Limb (tissue), 2 donors: Measurements from ENCODE around the gene PLIN5.

Source experiments
- DNase-seq, 2 donors: peaks; one replicate each; pipeline ENCODE4 v3.0.0-alpha.2; 2016; ENCODE audit errors: extremely low spot score in 2 of 2

Gene PLIN5

DNA sequence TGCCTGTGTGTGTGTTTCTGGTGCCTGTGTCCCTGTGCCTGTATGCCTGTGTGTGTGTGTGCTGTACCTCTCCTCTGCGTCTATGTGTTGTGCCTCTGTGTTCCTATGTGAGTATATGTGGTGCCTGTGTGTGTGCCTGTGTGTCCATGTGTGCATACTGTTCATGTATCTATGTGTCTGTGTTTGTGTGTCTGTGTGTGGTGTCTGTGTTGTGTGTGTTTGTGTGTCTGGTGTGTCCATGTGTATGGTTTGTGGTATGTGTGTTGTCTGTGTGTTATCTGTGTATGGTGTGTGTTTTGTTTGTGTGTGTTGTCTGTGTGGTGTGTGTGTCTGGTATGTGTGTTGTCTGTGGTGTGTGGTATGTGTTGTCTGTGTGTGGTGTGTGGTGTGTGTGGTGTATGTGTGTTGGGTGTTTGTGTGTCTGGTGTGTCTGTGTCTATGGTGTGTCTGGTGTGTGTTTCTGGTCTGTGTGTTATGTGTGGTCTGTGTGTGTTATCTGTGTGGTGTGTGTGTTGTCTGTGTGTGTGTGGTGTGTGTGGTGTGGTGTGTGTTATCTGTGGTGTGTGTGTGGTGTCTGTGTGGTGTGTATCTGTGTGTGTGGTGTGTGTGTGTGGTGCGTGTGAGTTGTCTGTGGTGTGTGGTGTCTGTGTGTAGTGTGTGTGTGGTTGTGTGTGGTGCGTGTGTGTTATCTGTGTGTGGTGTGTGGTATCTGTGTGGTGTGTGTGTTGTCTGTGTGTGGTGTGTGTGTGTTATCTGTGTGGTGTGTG, 42.5 kb downstream of the PLIN5 start:
- no peak for DNase-seq

DNA sequence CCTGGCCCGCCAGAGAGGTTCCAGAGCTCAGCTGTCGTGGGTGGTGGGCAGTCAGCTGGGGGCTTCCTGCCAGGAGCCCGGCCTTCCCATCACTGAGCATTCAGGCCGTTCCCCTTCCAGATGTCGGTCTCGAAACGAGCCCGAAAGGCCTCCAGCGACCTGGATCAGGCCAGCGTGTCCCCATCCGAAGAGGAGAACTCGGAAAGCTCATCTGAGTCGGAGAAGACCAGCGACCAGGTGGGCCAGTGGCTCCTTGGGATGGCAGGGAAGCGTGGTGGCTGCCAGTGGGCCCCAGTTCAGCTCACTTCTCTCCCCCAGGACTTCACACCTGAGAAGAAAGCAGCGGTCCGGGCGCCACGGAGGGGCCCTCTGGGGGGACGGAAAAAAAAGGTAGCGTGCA, 43.6 kb downstream of the PLIN5 start:
- DNase-seq, result no peak

DNA sequence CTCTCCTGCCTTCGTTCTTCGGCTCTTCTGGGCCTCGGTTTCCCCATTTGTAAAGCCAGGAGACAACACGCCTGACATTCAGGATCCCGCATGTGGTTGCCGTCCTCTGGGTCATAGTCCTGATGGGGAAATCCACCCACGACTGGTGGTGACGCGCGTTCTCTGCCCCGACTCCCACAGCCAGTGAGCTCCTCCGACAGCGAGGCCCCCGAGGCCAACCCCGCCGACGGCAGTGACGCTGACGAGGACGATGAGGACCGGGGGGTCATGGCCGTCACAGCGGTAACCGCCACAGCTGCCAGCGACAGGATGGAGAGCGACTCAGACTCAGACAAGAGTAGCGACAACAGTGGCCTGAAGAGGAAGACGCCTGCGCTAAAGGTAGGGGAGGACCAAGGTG, 46.5 kb downstream of the PLIN5 start:
- DNase-seq, result no peak

DNA sequence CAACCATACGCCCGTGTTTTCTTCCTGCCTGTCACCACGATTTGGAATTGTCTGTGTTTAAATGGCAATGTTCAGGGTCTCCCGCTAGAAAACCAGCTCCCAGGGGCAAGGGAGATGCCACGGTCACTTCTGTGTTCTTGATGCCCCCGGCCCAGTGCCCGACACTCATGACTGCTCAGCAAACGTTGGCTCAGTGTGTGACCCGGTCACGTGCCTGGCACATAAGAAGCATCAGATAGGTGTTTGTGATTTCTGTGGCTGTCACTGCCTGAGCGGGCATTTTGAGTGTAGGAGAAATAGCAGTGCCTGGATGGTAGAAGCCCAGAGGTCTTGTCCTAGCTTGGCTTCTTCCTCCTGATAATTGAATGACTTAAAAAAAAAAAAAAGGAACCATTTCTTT, 47.5 kb downstream of the PLIN5 start:
- DNase-seq, result no peak

DNA sequence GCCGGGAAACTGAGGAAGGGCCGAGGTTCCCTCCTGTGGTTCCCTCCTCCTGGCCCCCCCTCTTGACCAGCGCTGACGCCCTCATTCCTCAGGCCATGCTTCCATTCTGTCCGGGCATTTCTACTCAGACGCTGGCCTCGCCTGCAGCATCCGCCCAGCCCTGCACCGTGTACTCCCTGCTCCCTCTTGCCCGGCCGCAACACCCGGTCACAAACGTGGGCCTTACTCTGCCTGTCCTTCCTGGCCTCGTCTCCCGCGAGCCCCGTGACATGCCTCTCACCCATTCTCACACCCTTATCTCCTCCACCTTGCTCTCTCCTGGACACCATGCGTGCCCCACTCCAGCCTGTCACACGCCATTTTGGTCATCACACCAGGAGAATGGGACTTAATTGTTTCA, 51.6 kb downstream of the PLIN5 start:
- DNase-seq, result no peak

DNA sequence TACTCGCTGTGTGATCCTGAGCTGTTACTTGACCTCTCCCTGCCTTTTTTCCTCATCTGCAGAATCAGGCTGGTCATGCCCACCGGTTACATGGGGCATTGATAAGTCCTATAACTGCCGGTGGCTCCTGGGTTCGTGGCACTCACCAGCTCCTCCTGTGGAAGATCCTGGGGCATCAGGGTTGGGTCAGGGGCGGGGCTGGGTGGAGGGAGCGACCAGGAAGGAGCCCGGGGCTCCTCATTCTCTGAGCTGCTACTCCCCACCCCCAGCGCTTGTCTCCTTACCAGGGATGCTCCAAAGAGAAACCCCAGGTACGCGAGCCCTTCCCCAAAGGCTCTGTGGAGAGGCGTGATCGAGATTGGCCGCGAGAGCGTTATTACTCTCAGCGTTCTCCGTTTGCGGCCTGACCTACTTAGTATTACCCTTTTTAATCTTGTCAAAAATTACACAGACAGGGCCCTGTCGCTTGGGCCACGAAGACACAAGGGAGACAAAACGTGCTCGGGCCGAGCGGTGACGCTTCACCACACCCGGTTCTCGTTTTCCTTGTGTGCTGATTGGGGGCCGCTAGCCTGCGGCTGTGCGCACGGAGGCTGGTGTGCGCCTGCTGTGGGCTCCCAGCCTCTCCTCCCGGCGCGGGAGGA, 52.2 kb downstream of the PLIN5 start:
- no peak for DNase-seq

DNA sequence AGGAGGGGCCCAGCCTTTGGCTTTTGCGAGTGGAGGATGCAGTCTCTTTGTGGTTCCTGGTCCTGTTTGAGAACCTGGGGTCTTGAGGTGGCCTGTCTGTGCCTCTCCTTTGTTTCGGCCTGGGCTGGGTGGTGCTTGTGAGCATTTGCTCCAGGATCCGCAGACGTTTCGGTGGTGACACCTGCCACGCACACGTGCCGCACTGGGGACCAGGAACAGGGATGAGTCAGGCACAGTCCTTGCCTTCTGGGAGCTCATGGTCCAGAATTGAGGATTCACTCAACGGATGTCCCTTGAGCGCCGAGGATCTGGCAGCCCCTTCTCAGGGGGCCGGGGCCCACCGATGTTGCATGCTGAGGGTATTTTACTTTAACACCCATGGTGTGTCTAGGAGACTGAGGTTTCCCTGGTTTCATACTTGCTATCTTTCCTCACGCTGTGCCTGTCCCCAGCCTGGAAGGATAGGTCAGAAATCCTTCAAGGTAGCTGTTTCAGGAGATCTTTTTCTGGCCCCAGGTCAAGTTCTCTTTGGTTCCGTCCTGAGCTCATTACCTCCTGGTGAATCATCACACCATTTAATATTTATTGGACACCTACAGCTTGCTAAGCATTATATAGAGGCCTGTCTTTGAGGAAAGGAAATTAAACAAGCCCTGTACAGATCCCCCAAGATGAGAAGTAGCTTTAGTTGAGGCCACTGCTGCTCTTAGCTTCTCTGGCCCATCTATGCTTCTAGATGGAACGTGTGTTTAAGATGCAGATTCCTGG, 57.8 kb downstream of the PLIN5 start:
- DNase-seq, result no peak

DNA sequence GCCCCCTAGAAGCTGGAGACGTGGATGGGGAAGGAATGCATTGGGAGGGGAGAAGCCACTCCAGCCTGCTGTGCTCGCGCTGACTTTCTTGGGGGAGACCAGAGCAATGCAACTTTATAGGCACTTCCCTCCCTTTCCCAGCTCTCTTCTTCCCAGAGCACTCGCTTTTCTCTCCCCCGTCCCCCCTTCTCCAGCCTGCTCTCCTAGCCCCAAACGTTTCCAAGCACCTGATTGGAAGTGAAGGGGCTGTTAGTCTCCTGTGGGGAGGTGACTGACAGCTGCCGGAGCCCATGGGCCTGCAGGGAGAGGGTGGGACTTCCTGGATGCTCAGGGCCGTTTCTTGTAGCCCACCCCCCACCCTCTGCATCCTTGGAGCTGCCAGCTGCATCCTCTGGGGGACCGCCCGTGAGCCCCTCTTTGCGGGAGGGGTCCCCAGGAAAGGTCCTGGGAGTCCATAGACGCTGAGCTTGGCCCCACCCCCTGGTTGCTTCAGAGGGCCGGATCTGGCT, 60.5 kb downstream of the PLIN5 start:
- peak; percentile 76 to 78 for DNase-seq

DNA sequence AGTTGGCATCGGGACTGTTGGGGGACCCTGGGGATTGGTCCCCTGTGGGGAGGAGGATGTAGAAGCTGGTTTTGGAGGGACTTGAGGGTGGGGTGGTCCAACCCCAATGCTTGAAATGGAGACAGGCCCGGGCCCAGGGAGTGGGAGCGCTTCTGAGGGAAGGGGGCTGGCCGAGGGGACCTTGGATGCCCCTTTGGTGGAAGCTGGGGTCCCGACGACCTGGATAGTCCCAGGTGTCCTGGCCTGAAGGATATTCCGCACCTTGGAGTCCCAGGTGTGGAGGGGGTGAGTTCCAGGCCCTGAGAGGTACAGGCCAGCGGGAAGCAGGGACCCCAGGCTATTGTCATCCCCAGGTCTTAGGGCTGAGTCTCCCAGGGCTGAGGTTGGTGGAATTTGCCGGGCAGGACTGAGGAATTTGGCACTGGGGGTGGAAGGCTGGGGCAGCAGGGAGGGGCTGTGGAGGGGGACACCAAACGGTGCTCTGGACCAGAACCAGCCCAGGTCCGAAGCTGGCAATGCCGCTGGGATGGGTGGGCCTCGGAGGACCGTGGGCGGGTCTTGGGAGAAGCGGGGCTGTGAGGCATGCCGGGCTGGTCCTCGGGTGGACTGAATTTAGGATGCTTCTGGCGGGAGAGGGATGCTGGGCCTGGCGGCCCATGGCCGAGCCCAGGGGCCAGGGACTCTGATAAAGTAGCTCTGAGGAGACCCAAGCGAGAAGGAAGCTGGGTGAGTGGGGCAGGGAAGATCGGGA, 61.1 kb downstream of the PLIN5 start:
- DNase-seq, result no peak

DNA sequence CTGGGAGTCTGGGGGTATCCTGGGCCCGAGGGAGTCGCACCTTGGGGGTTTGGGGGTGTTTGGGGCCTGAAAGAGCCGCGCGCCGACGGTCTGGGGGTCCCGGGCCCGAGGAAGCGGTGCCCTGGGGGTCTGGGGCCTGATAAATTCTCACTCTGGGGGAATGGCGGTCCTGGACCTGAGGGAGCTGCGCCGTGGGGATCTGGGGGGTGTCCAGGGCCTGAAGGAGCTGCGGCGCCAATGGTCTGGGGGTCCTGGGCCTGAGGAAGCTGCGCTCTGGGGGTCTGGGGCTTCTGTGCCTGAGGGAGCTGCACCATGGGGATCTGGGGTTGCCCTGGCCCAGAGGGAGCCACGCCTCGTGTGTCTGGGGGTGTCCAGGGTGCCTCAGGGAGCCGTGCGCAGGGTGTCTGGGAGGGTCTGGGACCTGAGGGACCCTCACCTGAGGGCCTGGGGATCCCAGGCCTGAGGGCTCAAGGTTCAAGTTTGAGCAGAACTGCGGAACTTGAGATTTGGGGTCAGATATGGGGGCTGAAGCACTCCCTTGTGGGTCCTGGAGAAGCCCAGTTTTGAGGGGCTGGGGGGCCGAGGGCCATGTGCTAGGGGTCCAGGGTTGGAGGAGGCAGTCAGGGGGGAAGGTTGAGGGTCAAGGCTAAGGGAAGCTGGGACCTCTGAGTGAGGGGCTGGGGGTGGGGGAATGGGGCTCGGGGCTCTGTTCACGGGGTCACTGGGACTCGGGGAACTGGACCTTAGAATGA, 61.8 kb downstream of the PLIN5 start:
- no peak for DNase-seq
